Thymus (tissue), 11 donors: ENCODE measurements around the gene CHD5. TPM values are rescaled to one million over a fixed set of nuclear protein-coding genes. Genes with fewer than 3 reads are reported as not detected.

Source experiments
- DNase-seq, 9 donors: peaks; one replicate each; pipeline ENCODE4 v3.0.0-alpha.2; 2013; ENCODE audit warnings: low spot score in 9 of 9, low read depth in 6 of 9, missing footprints in 1 of 9
- H3K27ac ChIP-seq, 2 donors: one replicate each; pipeline ENCODE4 v1.5.1; 2013; ENCODE audit warnings: control low read depth in 1 of 2, low read depth in 1 of 2, low read length in 1 of 2, mild to moderate bottlenecking in 1 of 2, moderate library complexity in 1 of 2
- H3K27me3 ChIP-seq, 2 donors: one replicate each; pipeline ENCODE4 v1.5.1; 2013; ENCODE audit warnings: low read length in 1 of 2; ENCODE audit not compliant: control insufficient read depth in 2 of 2, insufficient read depth in 1 of 2
- H3K36me3 ChIP-seq, 2 donors: one replicate each; pipeline ENCODE4 v1.5.1; 2013; ENCODE audit warnings: low read length in 1 of 2, mild to moderate bottlenecking in 1 of 2, moderate library complexity in 1 of 2; ENCODE audit not compliant: control insufficient read depth in 2 of 2, insufficient read depth in 2 of 2
- H3K4me1 ChIP-seq, 2 donors: one replicate each; pipeline ENCODE4 v1.5.1; 2013; ENCODE audit warnings: low read length in 2 of 2; ENCODE audit not compliant: control insufficient read depth in 2 of 2, insufficient read depth in 2 of 2
- H3K4me3 ChIP-seq, 2 donors: one replicate each; pipeline ENCODE4 v1.5.1; 2013; ENCODE audit warnings: low read length in 2 of 2, control low read depth in 1 of 2, mild to moderate bottlenecking in 1 of 2
- H3K9me3 ChIP-seq, 2 donors: one replicate each; pipeline ENCODE4 v1.5.1; 2013; ENCODE audit warnings: low read length in 1 of 2, mild to moderate bottlenecking in 1 of 2; ENCODE audit not compliant: control insufficient read depth in 2 of 2, insufficient read depth in 1 of 2
- WGBS: extraction: QIAGEN DNeasy Blood & Tissue Kit; methylation state at CpG from one replicate; pipeline ENCODE4 v1.1.7; 2013; 5-methylcytosine and 5-hydroxymethylcytosine counted together
- polyA plus RNA-seq: library from polyadenylated mRNA; stranded (reverse); fragments of 200-250 nt; gene quantifications from one replicate; pipeline ENCODE4 v1.2.3, GENCODE V29; 2013
- total RNA-seq: library from RNA; stranded (reverse); fragments of 120-200 nt; gene quantifications from one replicate; pipeline ENCODE4 v1.2.4, GENCODE V29; 2013
- donor health status: healthy.

Gene CHD5
- total and polyA plus RNA-seq, 2 donors, result 0.28 to 0.98 TPM

- Histone ChIP-seq H3K4me1 (no peaks in the 10 kb centered on the region), H3K27ac (no peak overlapping the region), H3K9me3 (no peaks in the 10 kb centered on the region), H3K36me3 (no peaks in the 10 kb centered on the region), H3K4me3 (no peak overlapping the region), H3K27me3 (peaks cover 0 to 13% of the 10 kb centered on the region in 2 donors)
- DNase-seq, result no peak
- 94% methylated on average over 4 of the region's 4 CpGs for WGBS
Measured at GRCh38 chr1:6143395-6143794, 36.7 kb downstream of the CHD5 start.

- Histone ChIP-seq H3K36me3 (no peaks in the 10 kb centered on the region), H3K27ac (no peak overlapping the region), H3K27me3 (peaks cover 0 to 6% of the 10 kb centered on the region in 2 donors), H3K4me3 (no peak overlapping the region), H3K9me3 (no peaks in the 10 kb centered on the region), H3K4me1 (no peaks in the 10 kb centered on the region)
- 95% methylated on average over 4 of the region's 4 CpGs for WGBS
- DNase-seq, result no peak
Measured at GRCh38 chr1:6142734-6143133, 37.4 kb downstream of the CHD5 start.

- H3K27ac ChIP-seq, result no peak overlapping the region
- no peaks in the 10 kb centered on the region for H3K27me3 ChIP-seq
- H3K36me3 ChIP-seq, result no peaks in the 10 kb centered on the region
- no peaks in the 10 kb centered on the region for H3K4me1 ChIP-seq
- H3K4me3 ChIP-seq, result no peak overlapping the region
- no peaks in the 10 kb centered on the region for H3K9me3 ChIP-seq
- no peak for DNase-seq
- 97% methylated on average over 33 of the region's 33 CpGs for WGBS
Measured at GRCh38 chr1:6142036-6142621, 38.0 kb downstream of the CHD5 start.

- WGBS, result 27% methylated on average over 7 of the region's 7 CpGs
- Histone ChIP-seq H3K9me3 (no peaks in the 10 kb centered on the region), H3K4me3 (no peak overlapping the region), H3K36me3 (no peaks in the 10 kb centered on the region), H3K27me3 (no peaks in the 10 kb centered on the region), H3K4me1 (no peaks in the 10 kb centered on the region), H3K27ac (no peak overlapping the region)
- DNase-seq, result peak in 1 of 9 donors; percentile 11
Measured at GRCh38 chr1:6141592-6141991, 38.5 kb downstream of the CHD5 start.

- H3K27me3 ChIP-seq, result no peaks in the 10 kb centered on the region
- H3K4me3 ChIP-seq, result no peak overlapping the region
- H3K36me3 ChIP-seq, result no peaks in the 10 kb centered on the region
- 96% methylated on average over 2 of the region's 2 CpGs for WGBS
- no peak for DNase-seq
- no peaks in the 10 kb centered on the region for H3K9me3 ChIP-seq
- no peak overlapping the region for H3K27ac ChIP-seq
- H3K4me1 ChIP-seq, result no peaks in the 10 kb centered on the region
Measured at GRCh38 chr1:6140413-6140812, 39.7 kb downstream of the CHD5 start.

- Histone ChIP-seq H3K36me3 (no peaks in the 10 kb centered on the region), H3K4me3 (no peak overlapping the region), H3K27ac (no peak overlapping the region), H3K4me1 (no peaks in the 10 kb centered on the region), H3K27me3 (no peaks in the 10 kb centered on the region), H3K9me3 (peaks cover 0 to 10% of the 10 kb centered on the region in 2 donors)
- 94% methylated on average over 5 of the region's 5 CpGs for WGBS
- no peak for DNase-seq
Measured at GRCh38 chr1:6137758-6138157, 42.4 kb downstream of the CHD5 start.

GRCh38 chr1:6136516-6137220 lies 43.5 kb downstream of the CHD5 start:
- H3K27ac ChIP-seq, result no peak overlapping the region
- no peaks in the 10 kb centered on the region for H3K36me3 ChIP-seq
- H3K27me3 ChIP-seq, result no peaks in the 10 kb centered on the region
- no peak overlapping the region for H3K4me3 ChIP-seq
- DNase-seq, result no peak
- WGBS, result 91% methylated on average over 16 of the region's 16 CpGs
- H3K9me3 ChIP-seq, result peaks cover 0 to 13% of the 10 kb centered on the region in 2 donors
- no peaks in the 10 kb centered on the region for H3K4me1 ChIP-seq

- WGBS, result 97% methylated on average over 22 of the region's 22 CpGs
- no peaks in the 10 kb centered on the region for H3K27me3 ChIP-seq
- H3K27ac ChIP-seq, result no peak overlapping the region
- H3K4me1 ChIP-seq, result no peaks in the 10 kb centered on the region
- H3K36me3 ChIP-seq, result no peaks in the 10 kb centered on the region
- H3K4me3 ChIP-seq, result no peak overlapping the region
- DNase-seq, result no peak
- H3K9me3 ChIP-seq, result peaks cover 0 to 16% of the 10 kb centered on the region in 2 donors
Measured at GRCh38 chr1:6134741-6135510, 45.2 kb downstream of the CHD5 start.

GRCh38 chr1:6134206-6134605 lies 45.9 kb downstream of the CHD5 start:
- Histone ChIP-seq H3K27ac (no peak overlapping the region), H3K27me3 (no peaks in the 10 kb centered on the region), H3K9me3 (peaks cover 0 to 16% of the 10 kb centered on the region in 2 donors), H3K36me3 (no peaks in the 10 kb centered on the region), H3K4me1 (no peaks in the 10 kb centered on the region), H3K4me3 (no peak overlapping the region)
- 98% methylated on average over 11 of the region's 11 CpGs for WGBS
- DNase-seq, result no peak
